CD4-positive, alpha-beta T cell treated with Interleukin-4 for 1 hour (primary cell): ENCODE results near the gene P2RY12.

Source experiments
- DNase-seq, 2 donors: peaks; one replicate each; pipeline ENCODE4 v3.0.0-alpha.2; 2020 to 2022

Gene P2RY12

DNA sequence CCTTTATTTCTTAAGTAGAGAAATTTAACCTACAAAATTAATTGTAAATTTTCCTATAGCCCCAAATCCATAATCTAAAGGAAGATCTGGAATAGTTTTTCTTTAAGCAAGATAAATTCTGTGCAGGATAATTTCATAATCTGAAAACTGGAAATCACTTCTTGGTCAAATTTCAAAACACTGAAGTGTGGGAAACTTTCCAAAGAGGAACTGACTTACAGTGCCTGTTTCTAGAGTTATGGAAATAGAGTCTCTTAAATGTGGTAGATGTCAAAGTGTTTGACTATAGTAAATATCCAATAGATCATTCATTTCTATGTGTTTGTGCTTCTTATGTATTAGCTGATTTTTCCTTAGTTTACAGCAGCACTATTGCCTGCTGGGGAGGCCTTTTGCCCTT lies 53.7 kb downstream of the P2RY12 start:
- no peak for DNase-seq

DNA sequence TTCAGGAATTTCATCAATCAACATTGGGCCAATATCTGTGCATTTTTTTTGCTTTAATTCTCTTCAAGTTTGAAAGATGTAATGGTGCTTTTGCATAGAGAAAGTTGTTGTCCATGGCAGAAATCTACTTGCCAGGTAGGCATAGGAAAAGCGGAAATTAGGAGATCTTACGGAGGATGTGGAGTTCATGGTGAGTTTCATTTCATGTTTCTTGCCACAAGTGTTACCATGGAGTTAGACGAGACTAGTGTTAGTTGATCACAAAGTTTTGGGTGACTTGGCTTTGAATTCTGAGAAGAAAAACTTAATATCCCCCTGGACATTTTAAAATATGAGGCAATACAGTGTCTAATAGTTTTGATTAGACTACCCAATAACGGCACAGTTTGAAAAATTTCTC lies 54.2 kb downstream of the P2RY12 start:
- DNase-seq, result no peak

DNA sequence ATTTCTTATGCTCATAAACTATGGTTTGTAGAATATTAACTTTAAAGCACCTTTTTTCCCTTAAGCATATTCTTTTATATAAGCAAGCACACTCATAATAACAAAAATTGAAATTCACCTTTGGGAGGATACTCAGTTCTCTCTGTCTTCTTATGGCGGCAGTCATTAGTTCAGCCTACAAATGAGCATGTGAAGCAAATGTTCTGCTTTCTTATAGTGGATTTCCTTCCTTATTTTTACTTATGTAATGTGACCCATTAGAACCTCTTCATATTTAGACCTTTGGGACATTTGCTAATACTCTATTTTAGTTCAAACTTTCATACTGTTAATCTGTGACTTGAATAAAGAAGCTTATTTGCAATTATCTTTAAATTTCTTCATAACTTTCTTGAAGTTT lies 55.2 kb downstream of the P2RY12 start, which contains the start of gene P2RY13:
Gene P2RY13 (minus strand): TSS at position 187 of the 400 bp plus-strand sequence. CDS start 21 bp downstream, at position 166.
- DNase-seq, result no peak

DNA sequence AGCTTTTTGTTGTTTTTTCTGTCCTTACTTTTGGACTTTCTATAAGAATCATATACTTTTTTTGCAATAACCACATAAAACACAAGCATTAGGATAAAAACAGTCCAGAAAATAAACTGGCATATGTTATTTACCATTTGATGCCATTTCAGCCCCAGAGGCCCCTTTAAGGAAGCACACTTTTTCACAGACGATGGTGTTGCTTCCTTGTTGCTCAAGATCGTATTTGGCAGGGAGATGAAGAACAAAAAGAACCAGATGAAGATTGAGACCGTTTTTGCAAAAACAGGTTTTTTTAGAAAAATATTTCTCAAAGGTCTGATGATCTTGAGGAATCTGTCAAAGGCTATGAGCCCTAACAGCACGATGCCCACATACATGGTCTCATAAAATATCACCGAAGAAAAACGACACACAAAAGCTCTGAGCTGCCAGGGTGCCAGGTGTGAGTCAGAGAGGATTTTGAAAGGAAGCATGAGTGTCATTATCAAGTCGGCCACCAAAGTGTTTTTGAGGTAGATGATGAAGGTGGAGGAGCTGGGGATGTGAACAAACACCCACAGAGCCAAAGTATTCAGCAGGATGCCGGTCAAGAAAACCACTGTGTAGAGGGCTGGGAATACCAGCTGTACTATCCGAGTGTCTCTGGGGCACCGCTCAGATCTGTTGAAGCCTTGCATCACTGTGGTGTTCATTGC lies 56.1 kb downstream of the P2RY12 start:
- peak; percentile 16 to 23 for DNase-seq

DNA sequence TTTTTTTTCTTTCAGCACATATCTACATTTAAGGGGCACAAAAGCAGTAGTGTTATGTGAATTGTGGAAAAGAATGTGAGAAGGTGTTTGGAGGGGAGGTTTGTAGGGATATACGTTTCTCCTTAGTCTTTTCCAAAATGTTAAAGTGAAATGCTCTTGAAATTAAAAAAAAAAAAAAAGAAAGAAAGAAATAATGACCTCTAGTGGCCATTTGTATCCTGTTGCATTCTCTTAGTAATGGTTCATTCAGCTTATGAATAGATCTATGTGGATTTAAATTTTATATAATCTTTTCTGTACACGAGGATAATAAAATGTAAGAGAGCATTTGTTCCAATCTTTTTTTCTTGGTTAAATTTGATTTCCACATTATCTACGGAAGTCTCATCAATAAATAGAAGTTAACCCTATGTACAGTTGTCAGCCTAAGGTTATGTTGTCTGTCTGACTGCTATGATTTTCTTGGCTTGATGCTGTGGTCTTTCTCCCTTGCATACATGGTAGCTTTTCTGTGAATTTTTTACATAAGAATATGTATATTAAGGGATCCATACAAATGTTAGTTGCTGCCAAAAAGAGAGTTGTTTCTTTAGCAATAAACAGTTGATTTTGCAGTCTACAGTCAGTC lies 56.9 kb downstream of the P2RY12 start:
- DNase-seq, result no peak

DNA sequence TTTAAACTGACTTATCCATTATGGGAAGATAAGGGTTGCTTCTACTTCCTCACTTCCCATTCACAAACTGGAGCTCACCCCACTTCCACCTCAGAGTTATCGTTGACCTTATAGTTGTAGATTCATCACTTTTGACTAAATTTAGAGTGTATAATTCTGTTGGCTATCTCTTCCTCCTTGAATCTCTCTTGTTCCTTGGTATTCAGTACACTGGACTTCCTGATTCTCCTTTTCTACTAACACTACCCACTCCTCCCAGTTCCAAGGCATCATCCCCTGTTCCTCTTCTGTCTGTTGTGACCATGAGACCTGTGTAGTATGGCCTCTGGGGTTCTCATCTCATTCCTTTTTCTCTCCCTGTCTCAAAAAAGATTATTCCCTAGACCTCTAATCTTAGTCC lies 62.0 kb downstream of the P2RY12 start:
- DNase-seq, result no peak

DNA sequence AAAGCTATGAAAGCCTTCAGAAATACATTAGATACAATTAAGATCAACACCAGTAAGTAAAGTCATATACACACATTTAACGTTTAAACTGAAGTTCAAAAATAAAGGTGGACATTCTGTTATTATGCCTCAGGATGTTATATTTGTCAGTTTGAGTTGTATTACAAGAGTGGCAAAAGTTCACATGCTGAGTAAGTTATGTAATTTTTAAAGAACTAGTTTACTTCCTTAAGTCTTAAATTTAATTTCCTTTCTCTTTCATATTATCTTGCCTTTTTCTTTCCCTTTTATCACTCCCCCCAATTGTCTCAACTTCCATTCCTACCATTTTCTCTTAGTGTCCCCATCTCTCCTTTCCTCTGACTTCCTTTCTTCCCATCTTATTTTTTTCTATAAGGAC lies 63.0 kb downstream of the P2RY12 start:
- no peak for DNase-seq

DNA sequence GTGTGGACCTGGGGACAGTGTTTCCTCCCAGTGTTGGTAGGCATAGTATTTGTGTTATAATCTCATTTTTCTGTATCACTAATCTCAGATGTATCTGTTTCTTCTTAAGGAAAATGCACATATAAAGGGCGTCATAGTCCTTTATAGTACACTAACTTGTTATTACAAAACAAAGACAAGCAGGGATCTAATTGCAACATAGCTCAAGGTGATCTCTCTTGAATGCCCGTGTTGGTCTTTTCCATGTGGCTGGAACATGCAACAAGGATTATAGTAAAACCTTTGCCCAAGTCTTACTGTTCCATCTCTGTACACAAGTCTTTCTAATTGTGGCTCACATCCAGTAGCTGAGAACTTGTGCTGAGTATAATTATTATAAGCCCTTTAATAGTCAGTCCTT lies 64.4 kb downstream of the P2RY12 start:
- no peak for DNase-seq

DNA sequence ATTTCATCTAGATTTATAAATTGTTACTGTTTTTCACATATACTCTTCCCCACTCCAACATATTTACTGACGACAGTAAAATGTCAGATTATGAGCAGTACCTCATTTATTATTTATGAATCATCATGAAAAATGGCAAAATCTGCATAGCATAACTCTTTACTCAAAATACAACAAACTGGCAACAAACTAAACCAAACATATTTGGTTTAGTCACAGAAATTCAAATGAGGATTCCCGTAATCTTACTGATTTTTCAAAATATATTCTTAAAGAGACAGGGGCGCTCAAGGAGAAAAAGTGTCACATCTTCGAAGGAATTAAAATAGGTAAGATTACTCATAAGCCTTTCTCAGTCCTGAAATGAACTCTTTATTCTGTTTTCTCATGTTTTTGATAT lies 64.9 kb downstream of the P2RY12 start:
- DNase-seq, result no peak

DNA sequence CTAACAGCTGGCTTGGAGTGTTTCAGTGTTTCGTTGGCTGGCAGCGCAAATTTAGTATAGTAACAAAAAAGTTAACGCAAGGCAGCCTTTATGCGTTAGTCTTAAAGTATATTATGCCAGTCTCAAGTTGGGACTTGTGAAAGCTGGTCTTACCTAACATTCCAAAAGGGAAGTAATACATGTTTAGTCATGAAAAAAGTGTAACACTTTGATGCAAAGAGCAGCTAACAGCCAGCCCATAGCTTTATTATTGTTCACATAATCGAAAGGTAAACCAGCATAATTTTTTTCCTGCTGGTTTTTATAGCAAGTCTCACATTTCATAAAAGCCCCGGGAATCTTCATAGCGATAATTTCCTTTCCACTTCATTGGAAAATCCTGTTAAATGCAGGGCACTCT lies 65.6 kb downstream of the P2RY12 start:
- no peak for DNase-seq

DNA sequence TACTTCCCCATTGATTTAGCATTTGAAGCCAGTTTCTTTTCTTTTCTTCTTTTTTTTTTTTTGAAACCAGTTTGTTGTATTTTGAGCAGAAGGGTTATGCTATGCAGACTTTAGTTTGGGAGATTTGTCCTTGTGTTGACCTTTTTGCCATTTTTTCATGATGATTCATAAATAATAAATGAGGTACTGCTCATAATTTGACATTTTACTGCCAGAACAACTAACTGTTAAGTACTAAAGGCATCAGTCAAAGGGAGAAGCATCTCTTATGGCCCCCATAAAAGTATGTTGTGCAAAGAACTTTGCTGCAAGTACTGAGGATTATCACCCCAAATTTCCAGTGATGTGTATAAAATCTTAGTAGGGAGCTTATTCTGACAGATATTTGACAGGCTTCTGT lies 66.2 kb downstream of the P2RY12 start:
- DNase-seq, result no peak

DNA sequence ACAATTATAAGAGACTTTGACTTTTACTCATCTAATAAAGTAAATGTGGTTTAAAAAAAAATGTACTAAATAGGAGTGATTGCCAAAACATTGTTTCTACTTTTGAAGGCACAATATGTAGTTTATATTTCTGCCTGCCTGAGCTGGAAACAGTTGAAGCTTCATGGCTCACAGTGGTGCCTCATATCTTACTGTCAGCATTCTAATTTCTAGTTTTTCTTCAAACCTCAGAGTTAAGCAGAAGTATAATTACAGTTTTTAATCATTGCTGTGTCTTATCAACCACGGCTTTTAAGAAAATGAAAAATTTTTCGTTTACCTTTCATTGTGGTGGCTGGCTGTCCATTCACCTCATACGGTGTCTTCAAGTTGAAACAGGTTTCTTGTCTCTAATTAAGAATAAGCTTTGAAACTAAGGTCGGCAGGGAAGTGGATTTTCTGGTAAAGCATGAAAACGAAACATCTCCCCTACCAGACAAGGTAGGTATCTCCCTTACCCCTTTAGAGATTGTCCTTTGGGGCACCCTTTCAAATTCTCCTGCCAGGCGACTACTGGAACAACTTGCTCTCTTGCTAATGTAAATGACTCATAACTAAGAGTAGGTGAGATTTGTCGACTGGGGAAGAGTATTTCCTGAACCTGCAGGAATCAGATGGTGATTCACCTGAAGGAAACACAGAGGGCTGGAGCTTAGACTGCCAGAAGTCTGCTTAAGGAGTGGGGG lies 68.1 kb downstream of the P2RY12 start, which contains the start of gene GPR87:
Gene GPR87 (minus strand): TSS at position 554 of the 725 bp plus-strand sequence. CDS start 16,720 bp downstream, outside the sequence.
- no peak for DNase-seq

DNA sequence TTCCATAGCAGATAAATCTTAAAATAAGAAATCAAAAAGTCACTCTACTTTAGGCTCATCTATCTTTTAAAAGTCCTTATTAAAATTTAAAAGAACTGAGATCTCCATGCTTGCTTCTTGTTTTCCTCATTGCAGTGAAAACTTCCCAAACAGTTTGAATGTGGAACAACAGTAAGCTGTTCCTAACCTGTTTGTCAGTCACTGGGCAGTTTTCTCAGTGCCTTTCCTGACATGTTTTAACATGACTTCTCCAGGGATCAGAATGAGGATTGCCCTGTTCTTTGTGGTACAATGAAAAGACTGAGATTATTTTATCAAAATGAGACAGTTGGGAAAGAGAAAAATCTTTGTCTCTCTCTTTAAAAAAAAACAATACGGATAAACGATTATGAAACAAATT lies 68.7 kb downstream of the P2RY12 start:
- no peak for DNase-seq

DNA sequence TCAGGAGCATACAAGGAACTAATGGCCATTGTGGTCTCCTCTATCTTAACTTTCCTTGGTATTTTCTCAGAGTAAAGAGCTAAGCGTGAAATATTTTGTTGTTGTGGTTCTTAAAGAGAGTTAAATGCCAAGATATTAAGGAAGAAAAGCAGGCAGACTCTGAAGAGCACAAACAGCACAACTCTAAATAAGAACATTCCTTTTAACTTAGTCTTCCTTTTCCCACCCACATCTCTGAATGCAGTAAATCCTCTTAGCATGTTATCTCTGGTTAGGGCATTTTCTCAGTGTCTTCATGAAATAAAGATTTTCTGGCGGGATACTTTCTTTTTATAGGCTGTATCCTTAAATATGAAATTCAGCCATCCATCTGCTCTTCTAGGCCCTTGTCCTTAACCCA lies 69.4 kb downstream of the P2RY12 start:
- no peak for DNase-seq

DNA sequence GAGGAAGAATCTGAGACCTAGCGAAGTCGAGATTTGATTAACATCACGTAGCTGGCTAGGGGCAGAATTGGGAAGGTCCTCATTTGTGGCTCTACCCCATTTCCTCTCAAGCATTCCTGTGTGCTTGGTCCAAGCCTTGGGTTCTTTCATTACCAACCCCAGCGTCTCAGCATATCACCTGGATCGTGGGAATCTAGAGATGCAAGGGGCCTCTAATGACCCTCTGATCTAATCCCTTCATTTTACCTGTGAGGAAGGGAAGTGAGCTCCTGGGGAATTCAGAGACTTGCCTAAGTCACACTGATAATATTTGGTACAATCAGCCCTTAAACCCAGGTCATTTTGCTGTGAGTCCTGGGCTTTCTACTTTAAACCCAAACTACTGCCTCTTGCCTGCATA lies 70.0 kb downstream of the P2RY12 start:
- DNase-seq, result no peak

DNA sequence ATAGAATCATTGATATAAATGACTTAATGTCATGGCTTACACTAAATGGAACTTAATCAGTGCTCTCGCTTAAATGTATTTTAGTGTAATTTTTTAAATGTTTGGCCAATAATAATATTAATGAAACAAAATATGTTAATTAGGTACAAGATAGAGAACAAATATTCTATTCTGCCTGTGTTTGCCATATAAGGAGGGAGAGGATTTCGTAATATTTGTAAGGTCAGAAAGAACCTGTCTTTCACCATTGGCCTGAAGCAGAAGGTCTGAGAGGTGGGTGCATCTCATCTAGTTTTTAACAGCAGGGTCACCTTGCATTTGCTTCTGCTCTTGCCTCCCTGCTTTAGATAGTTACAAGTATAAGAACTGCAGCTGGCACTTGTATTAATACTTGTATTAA lies 70.4 kb downstream of the P2RY12 start:
- DNase-seq, result no peak

DNA sequence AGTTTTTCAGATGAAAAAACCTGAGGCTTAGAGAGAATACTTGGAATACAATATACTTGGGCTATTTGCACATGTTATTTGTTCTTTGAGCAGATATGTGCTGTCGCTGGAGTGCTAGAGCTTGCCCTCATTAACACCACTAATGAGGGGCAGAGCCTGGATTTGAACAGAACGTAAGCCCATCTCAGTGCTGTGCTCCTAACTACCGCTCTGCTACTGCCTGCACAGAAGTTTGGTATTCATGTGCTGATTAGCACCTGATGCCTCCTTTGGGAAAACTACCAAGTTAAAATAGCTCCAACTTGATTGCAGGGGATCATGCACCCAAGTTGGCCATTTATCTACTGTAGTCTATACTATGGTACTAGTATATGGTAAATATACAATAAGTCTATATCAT lies 71.6 kb downstream of the P2RY12 start:
- no peak for DNase-seq

DNA sequence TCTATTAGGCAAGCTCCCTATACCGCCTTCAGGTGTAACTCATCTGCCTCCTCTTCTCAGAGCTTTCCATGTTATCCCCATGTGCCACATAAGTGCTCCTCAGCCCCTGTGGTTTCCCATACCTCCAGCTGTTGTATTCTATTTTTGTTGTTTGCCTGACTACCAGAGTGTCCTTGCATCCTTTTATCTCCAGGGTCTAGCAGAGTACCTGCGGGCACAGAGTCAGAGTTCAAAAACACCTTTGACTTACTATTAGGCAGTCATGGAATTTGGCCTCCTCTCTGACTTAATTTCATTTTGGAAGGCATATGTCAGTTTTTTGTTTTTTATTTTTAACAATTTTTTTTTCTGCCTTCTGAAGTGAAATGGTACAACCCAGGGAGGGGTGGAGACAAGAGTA lies 75.0 kb downstream of the P2RY12 start:
- no peak for DNase-seq

DNA sequence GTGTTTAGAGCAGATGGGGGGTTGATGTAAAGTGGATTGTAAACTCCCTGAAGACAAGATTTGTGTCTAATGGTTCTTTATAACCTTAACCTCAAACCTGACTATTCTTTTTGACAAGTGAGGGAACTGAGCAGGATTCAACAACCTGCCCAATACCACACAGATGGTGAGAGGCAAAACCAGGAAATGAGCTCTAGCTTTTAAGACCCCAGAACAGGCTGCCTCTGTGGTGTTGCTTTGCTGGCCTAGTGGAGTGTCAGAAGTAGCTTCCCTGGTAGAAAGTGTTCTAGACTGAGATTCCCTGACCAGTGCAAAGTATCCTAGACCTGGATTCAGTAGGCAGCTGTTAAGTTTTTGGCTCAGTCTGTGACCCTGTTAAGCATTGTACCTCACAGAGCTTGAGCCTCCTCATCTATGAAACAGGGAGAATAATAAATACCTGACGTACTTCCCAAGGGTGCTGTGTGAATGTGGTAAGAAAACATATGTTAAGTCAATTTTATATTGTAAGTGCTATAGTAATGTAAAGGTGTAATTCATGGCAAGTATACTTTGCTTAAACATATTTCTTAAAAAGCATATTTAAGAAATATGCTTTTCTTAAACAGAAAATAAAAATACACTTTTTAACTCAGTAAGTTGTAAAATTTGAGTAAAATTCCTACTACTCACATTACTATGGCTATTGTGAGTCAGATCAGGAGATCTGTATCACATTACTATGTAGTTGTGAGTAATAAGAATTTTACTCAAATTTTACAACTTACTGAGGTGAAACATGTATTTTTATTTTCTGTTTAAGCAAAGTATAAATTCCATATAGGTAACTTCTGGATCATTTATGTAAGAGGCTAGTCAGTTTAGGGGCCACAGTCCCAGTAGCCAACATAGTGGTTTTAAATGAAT lies 76.7 kb downstream of the P2RY12 start:
- DNase-seq, result no peak

DNA sequence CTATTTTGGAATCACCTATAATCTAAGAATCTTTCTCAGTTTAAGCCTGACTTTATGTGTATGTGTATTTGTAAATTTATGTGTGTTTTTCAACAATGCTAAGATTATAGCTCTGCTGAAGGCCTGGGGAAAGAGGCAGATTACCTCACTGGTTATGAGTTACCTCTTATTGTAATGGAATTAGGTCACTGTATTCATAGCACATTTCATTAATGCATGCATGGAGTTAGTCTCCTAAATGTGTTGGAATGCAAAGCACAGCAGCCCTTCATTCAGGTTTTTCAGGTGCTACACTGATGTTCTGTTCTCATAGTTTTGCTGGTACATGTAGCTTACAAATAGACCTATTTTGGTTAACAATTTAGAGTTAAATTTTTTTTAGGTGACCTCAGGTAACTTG lies 77.4 kb downstream of the P2RY12 start:
- DNase-seq, result no peak

DNA sequence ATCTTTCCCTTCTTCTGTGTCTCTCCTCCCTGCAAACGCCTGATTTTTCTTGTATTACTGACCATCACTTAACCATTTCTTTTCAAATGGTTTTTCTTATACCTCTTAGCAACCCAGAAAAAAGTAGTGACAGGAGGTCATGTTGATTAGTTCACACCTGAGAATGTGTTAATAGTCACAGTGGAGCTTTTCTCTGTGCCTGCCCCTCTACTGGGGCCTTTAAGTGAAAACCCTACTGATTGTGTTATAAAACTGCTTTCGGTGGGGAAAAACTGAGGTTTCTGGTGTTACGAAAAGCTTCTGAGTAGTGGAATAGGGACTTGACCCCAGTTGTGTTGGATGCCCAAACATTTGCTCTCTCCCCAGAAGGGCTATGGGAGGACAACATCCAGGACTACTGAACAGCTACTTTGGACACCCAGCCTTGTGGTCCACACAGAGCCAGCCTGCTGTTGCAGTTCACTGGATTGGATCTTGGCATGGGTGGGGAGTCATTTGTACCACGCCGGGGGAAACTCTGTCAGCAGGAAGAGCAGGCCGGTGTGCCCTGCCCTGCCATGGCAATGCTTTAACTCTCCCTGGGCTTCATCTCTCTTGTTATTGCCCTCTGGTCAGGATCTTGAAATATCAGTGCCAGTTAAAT lies 78.3 kb downstream of the P2RY12 start:
- no peak for DNase-seq

DNA sequence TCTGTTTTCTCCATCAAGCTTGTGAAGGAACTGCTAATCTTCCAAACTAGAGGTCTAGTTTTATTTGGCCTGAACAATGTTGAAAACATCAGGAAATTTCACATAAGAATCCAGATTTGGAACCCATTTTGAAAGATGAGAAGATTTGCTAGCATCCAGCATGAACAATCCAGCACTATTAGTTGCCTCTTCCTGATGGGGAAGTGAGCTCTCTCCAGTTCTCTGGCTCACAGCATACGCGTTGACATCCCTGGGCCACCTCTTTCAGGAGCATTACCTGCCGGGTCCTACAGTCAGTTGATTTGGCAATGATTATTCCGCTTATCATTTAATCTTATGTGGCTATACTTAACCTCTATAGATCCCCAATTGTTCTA lies 78.8 kb downstream of the P2RY12 start:
- no peak for DNase-seq
